Iris pigment epithelial cell (primary cell): ENCODE data around the gene COL27A1.

Source experiments
- DNase-seq: peaks from one replicate; pipeline ENCODE4 v3.0.0-alpha.2; 2011; ENCODE audit warnings: low read depth

The COL27A1 gene

GRCh38 chr9:114169029-114169951 lies 14.0 kb downstream of the COL27A1 start:
- DNase-seq = peak; percentile 76

- no peak for DNase-seq
Observed at GRCh38 chr9:114169952-114170770, 14.8 kb downstream of the COL27A1 start.

GRCh38 chr9:114170771-114171461 lies 15.6 kb downstream of the COL27A1 start:
- DNase-seq = no peak

GRCh38 chr9:114171500-114171899 lies 16.2 kb downstream of the COL27A1 start:
- no peak for DNase-seq

- peak; percentile 72 for DNase-seq
Observed at GRCh38 chr9:114172981-114173833, 17.9 kb downstream of the COL27A1 start.

DNA sequence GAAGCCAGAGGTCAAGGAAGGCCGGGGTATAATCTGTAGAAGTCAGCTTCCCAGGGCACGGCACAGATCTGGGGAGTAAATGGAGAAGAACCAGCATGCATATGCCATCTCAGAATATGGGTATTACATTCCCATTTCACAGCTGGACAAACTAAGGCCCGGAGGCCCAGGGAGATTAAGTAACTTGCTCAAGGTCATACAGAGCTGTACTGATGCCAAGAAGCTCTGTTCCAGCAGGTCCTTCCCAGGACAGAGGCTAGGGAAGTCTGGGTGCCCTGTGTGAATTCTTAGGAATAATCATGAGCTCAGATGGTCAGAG lies 19.2 kb downstream of the COL27A1 start:
- DNase-seq = no peak

DNA sequence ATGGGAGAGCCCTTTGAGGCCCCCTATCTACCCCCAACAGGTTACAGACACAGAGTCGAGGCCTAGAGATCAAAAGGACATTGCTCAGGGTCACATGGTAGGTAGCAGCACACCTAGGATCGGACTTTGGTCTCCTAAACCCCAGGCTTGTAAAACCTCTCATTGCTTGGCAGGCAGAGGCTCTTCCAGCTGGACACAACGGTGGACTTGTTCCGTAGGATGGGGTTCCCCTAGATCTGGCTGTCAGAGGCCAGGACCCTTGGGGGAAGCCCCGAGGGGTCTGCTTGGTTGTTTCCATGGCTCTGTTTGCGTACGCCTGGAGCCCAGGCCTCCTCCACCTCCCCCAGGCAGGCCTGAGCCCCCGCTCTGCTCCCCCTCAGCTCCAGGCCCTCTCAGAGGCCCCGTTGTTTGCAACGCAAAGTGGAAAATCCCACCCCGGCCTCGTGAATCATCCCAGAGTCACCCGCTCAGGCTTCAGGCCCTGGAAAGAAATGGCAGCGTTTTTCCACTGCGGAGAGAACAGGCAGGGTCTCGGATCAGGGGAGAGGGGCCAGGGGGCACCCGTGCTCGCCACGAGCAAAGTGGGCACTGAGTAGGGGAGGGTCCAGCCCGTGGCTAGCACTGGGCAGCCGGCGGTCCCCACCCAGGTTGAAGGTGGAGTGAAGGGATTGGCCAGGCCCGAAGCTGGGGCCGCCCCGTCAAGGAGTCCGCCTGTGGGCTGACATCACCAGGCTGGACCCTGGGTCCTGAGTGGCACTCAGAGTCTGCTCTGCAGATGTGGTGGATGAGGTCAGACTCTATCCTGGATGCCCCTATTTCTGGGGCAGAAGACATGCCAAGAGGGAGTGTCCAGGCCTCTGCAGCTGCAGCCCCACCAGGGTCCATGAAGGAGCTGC lies 19.8 kb downstream of the COL27A1 start:
- DNase-seq = peak; percentile 86

- no peak for DNase-seq
Observed at GRCh38 chr9:114176624-114177291, 21.4 kb downstream of the COL27A1 start.

- DNase-seq = peak; percentile 65
Observed at GRCh38 chr9:114177423-114178064, 22.2 kb downstream of the COL27A1 start.

GRCh38 chr9:114178076-114178475 lies 22.7 kb downstream of the COL27A1 start:
- no peak for DNase-seq

DNA sequence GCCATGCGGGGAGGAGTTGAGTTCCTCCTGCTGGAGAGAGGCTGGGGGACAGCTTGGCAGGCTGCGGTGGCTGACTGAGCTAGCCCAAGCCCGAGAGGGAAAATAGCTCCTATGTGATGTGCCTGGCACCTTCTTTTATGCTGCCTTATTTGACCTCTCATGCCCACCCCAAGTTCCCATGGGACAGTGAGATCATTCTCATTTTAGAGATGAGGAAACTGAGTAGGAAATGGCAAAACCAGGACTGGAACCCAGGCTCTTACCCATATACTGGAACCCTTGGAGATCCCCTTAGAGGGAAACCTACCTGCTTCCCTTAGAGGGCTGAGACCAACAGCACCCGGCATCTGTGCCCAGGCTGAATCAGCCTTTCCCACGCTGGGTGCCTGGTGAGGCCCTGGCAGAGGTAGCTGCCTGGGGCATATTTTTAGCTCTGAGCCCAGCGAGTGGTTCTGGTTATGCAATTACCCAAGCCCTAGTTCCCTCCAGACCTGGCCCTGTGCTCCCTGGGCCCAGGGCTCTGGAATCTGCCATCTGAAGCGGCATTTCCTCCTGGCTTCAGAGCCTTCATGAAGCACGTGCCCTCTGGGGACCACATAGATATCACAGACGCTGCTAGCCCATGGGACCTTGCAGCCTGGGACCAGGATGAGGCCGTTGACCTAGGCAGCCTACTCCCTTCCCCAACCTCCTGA lies 23.6 kb downstream of the COL27A1 start:
- DNase-seq = no peak

DNA sequence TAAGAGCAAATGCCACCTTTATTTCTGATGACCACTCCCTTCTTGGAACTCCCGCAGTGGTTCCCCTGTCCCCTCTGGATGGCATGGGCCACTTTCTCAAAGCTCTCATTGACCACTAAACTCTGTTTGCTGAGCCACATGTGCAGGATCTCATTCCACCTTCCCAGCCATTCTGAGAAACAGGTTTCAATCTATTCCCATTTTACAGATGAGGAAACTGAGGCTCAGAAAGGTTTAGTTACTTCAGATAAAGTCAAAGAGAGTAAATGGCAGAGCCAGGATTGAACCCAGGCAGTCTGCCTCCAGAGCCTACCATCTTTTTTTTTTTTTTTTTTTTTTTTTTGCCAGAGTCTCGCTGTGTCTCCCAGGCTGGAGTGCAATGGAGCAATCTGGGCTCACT lies 24.2 kb downstream of the COL27A1 start:
- no peak for DNase-seq

- DNase-seq = peak; percentile 35
Observed at GRCh38 chr9:114180696-114181606, 25.6 kb downstream of the COL27A1 start.

DNA sequence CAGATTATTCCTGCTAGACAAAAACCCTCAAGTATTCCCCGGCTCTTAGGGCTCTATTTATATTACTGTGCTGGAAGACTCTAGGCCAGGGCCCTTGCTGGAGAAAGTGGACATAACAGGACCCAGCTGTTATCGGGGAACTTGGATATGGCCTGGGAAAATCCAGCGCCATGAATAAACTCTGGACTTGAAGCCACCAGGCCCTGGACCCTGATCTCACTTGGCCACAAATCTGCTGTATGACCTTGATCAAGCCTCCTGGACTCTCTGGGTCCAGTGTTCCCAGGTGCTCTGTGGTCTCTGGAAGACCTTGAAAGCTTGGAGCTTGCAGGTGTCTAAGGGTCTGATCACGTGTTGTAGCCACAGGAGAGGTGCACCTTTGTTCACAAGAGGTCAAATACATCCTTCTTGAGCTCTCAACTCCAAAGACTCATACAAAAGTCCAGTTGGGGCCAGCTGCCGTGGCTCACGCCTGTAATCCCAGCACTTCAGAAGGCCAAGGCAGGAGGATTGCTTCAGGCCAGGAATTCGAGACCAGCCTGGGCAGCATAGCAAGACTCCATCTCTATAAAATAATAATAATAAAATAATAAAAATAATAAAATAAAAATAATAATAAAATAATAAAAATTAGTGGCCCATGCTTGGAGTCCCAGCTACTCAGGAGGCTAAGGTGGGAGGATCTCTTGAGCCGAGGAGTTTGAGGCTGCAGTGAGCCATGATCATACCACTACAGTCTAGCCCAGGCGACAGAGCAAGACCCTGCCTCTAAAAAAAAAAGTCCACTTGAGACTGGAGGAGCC lies 26.5 kb downstream of the COL27A1 start:
- DNase-seq = no peak

GRCh38 chr9:114183006-114183405 lies 27.7 kb downstream of the COL27A1 start:
- no peak for DNase-seq

- DNase-seq = peak; percentile 79
Observed at GRCh38 chr9:114184071-114184470, 28.7 kb downstream of the COL27A1 start.

- no peak for DNase-seq
Observed at GRCh38 chr9:114184866-114185265, 29.5 kb downstream of the COL27A1 start.
